Upper lobe of left lung (tissue), 6 donors: ENCODE measurements around the gene SRC. TPM values are rescaled to one million over a fixed set of nuclear protein-coding genes. Genes with fewer than 3 reads are reported as not detected.

ENCODE experiments used
- ATAC-seq, 2 donors: fragments of 200-7000 bp; cut with Tn5 transposase; one replicate each; pipeline ENCODE4 v1.9.1; 2022; ENCODE audit warnings: mild to moderate bottlenecking in 2 of 2, moderate library complexity in 2 of 2; ENCODE audit not compliant: low FRiP score in 2 of 2
- DNase-seq, 2 donors: peaks; one replicate each; pipeline ENCODE4 v3.0.0-alpha.2; 2019 to 2020
- H3K27ac ChIP-seq, 4 donors: fragments of 200-600 bp; sonication (generic); one replicate each; pipeline ENCODE4 v1.5.1; 2016 to 2019
- H3K27me3 ChIP-seq, 4 donors: fragments of 200-600 bp; sonication (generic); one replicate each; pipeline ENCODE4 v1.5.1; 2017 to 2019
- H3K36me3 ChIP-seq, 4 donors: fragments of 200-600 bp; sonication (generic); one replicate each; pipeline ENCODE4 v1.5.1; 2016 to 2019
- H3K4me1 ChIP-seq, 4 donors: fragments of 200-600 bp; sonication (generic); one replicate each; pipeline ENCODE4 v1.5.1; 2018 to 2019
- H3K4me3 ChIP-seq, 4 donors: fragments of 200-600 bp; sonication (generic); one replicate each; pipeline ENCODE4 v1.5.1; 2017 to 2019; ENCODE audit warnings: mild to moderate bottlenecking in 2 of 4, moderate library complexity in 1 of 4
- H3K9me3 ChIP-seq, 4 donors: fragments of 200-600 bp; sonication (generic); one replicate each; pipeline ENCODE4 v1.5.1; 2018 to 2019
- CTCF ChIP-seq, 6 experiments: fragments of 450-650 bp in 4 of 6; fragments of 200-600 bp in 2 of 6; sonication (generic) in 2 of 6; IDR thresholded peaks; one replicate each; pipeline ENCODE4 v1.5.1; 2016 to 2019; ENCODE audit warnings: antibody characterized with exemption in 6 of 6
- EP300 ChIP-seq, 4 donors: sonication (generic); formaldehyde crosslinking; IDR thresholded peaks; one replicate each; pipeline ENCODE4 v1.5.1; 2017; ENCODE audit warnings: antibody characterized with exemption in 4 of 4, control low read depth in 2 of 4
- POLR2A ChIP-seq, 4 donors: fragments of 450-650 bp; IDR thresholded peaks; one replicate each; pipeline ENCODE4 v1.5.1; 2016 to 2017; ENCODE audit warnings: antibody characterized with exemption in 4 of 4, mild to moderate bottlenecking in 2 of 4
- POLR2AphosphoS5 ChIP-seq, 2 donors: sonication (generic); formaldehyde crosslinking; IDR thresholded peaks; one replicate each; pipeline ENCODE4 v1.5.1; 2017; ENCODE audit warnings: antibody characterized with exemption in 2 of 2
- WGBS, 2 donors: methylation state at CpG; one replicate each; pipeline ENCODE4 v1.1.5; 2017 to 2018; 5-methylcytosine and 5-hydroxymethylcytosine counted together
- total RNA-seq, 6 donors: library from RNA; depleted of rRNA in 4 of 6; stranded (reverse); fragments of >200 nt in 4 of 6; gene quantifications; one replicate each; pipeline versions ENCODE4 v1.1.0 to v1.2.1, GENCODE V29; 2016 to 2021
- donor health status: DM: no; HTN: no; CAD: no; lungs with moderate emphysema.
- donor health status: DM: no; HTN: yes; CAD: no; lungs with severe emphysema.

The SRC gene
- total RNA-seq, 6 donors from 2014 or later: 31.1 to 115 (median 66.8) TPM

- DNase-seq (no peak), ATAC-seq (no peak)
- no peak overlapping the region for H3K4me3 ChIP-seq
- peaks cover 8 to 25% (median 22%) of the 10 kb centered on the region in 4 donors for H3K4me1 ChIP-seq
- H3K9me3 ChIP-seq: no peaks in the 10 kb centered on the region
- no peaks in the 10 kb centered on the region for H3K36me3 ChIP-seq
- no peak for TF ChIP-seq CTCF (IDR thresholded peaks at IDR 0.05)
- TF ChIP-seq POLR2AphosphoS5 (IDR thresholded peaks at IDR 0.05): no peak
- no peak for TF ChIP-seq POLR2A (IDR thresholded peaks at IDR 0.05)
- TF ChIP-seq EP300 (IDR thresholded peaks at IDR 0.05): no peak
- H3K27ac ChIP-seq: no peak overlapping the region
- H3K27me3 ChIP-seq: peaks cover 0 to 4% (median 0%) of the 10 kb centered on the region in 4 donors
- 94 to 96% methylated on average over 6 of the region's 6 CpGs for WGBS, 2 donors
Observed at GRCh38 chr20:37340998-37341397, 4.9 kb upstream of the SRC start.

GRCh38 chr20:37341632-37342031 is 4.3 kb upstream of the SRC start:
- DNase-seq (peak in 1 of 2 donors; percentile 24), ATAC-seq (no peak)
- Histone ChIP-seq H3K4me3 (no peak overlapping the region), H3K9me3 (no peaks in the 10 kb centered on the region), H3K4me1 (peaks cover 2 to 25% (median 21%) of the 10 kb centered on the region in 4 donors), H3K27me3 (peaks cover 0 to 10% (median 0%) of the 10 kb centered on the region in 4 donors), H3K27ac (no peak overlapping the region), H3K36me3 (no peaks in the 10 kb centered on the region)
- TF ChIP-seq CTCF (IDR thresholded peaks at IDR 0.05) (no peak), POLR2A (IDR thresholded peaks at IDR 0.05) (no peak), EP300 (IDR thresholded peaks at IDR 0.05) (no peak), POLR2AphosphoS5 (IDR thresholded peaks at IDR 0.05) (no peak)
- WGBS, 2 donors: 92 to 93% methylated on average over 11 of the region's 11 CpGs

GRCh38 chr20:37342231-37343177 is 3.4 kb upstream of the SRC start:
- peak overlapping the region in 1 of 4 donors; percentile 81 for H3K27ac ChIP-seq
- peaks cover 0 to 10% (median 0%) of the 10 kb centered on the region in 4 donors for H3K27me3 ChIP-seq
- peaks cover 4 to 29% (median 21%) of the 10 kb centered on the region in 4 donors for H3K4me1 ChIP-seq
- H3K4me3 ChIP-seq: no peak overlapping the region
- ATAC-seq (no peak), DNase-seq (no peak)
- no peaks in the 10 kb centered on the region for H3K9me3 ChIP-seq
- TF ChIP-seq POLR2A (IDR thresholded peaks at IDR 0.05) (no peak), CTCF (IDR thresholded peaks at IDR 0.05) (no peak), EP300 (IDR thresholded peaks at IDR 0.05) (no peak), POLR2AphosphoS5 (IDR thresholded peaks at IDR 0.05) (no peak)
- no peaks in the 10 kb centered on the region for H3K36me3 ChIP-seq
- 79 to 84% methylated on average over 3 to 4 of the region's 4 CpGs for WGBS, 2 donors

- Histone ChIP-seq H3K36me3 (no peaks in the 10 kb centered on the region), H3K9me3 (no peaks in the 10 kb centered on the region), H3K27ac (peak overlapping the region in 3 of 4 donors; percentile 70 to 88 (median 81)), H3K4me3 (no peak overlapping the region), H3K4me1 (peaks cover 4 to 38% (median 25%) of the 10 kb centered on the region in 4 donors), H3K27me3 (peaks cover 0 to 10% (median 0%) of the 10 kb centered on the region in 4 donors)
- WGBS, 2 donors: 51 to 56% methylated on average over 12 of the region's 12 CpGs
- ATAC-seq (peak in 1 of 2 donors; percentile 73), DNase-seq (peak; percentile 82 to 92)
- TF ChIP-seq POLR2AphosphoS5 (IDR thresholded peaks at IDR 0.05) (peak in 1 of 2 donors; percentile 42), EP300 (IDR thresholded peaks at IDR 0.05) (no peak), POLR2A (IDR thresholded peaks at IDR 0.05) (peak in 1 of 4 donors; percentile 20)
Observed at GRCh38 chr20:37343212-37343993, 2.5 kb upstream of the SRC start.

- no peak for ATAC-seq
- H3K27ac ChIP-seq: peak overlapping the region in 3 of 4 donors; percentile 70 to 88 (median 81)
- WGBS, 2 donors: 83 to 88% methylated on average over 4 of the region's 4 CpGs
- DNase-seq: no peak
- no peaks in the 10 kb centered on the region for H3K9me3 ChIP-seq
- H3K4me1 ChIP-seq: peaks cover 4 to 38% (median 26%) of the 10 kb centered on the region in 4 donors
- H3K27me3 ChIP-seq: peaks cover 0 to 10% (median 0%) of the 10 kb centered on the region in 4 donors
- TF ChIP-seq POLR2A (IDR thresholded peaks at IDR 0.05): no peak
- H3K4me3 ChIP-seq: no peak overlapping the region
- no peaks in the 10 kb centered on the region for H3K36me3 ChIP-seq
Observed at GRCh38 chr20:37343994-37344355, 2.0 kb upstream of the SRC start.
